HG02938 (cell line): ENCODE results near the gene CYP26B1.

Experiments
- ATAC-seq: cut with Tn5 transposase; IDR thresholded peaks from one replicate; pipeline ENCODE4 v1.9.1; 2021; ENCODE audit warnings: mild to moderate bottlenecking, moderate library complexity; ENCODE audit not compliant: unreplicated experiment

Gene CYP26B1

GRCh38 chr2:72155737-72156136 is 8.1 kb upstream of the CYP26B1 start:
- no peak for ATAC-seq

DNA sequence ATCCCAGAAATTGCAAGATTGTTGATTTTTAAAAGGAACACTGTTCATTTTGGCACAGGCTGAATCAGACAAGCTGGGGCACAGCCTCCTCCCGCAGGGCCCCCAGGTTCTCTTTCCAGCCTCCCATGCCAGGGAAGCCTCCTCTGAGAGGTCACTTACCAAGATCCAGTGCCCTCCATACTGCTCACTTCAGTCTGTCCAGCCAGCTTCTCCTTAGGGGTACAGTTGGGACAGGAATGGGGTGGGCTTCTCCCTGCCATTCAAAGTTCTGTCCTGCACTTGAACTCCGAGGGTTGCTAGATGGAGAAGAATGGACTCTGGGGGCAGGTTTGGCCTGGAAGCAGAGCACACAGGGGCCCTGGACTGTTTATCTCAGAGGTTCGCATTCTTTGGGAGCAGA is 7.5 kb upstream of the CYP26B1 start:
- no peak for ATAC-seq

- ATAC-seq: no peak
Measured at GRCh38 chr2:72154386-72154975, 6.8 kb upstream of the CYP26B1 start.

DNA sequence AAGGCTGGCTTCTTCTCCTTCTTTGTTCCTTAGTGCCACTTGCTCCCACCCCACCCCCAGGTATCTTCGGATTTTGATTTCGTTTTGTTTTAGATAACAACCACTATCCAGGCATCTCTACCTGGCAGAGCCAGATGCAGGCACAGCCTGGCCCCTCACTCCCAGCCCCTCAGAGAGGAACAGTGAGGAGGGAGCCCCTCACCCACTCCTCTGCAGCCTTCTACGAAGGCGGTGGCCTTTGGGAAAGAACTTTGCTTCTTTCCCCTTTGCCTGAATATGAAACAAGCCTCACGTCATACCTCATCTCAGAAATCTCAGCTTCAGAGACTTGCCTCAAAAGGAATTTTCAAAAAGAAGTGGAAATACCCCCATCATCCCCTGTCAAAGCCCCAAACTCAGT is 6.3 kb upstream of the CYP26B1 start:
- ATAC-seq: no peak

DNA sequence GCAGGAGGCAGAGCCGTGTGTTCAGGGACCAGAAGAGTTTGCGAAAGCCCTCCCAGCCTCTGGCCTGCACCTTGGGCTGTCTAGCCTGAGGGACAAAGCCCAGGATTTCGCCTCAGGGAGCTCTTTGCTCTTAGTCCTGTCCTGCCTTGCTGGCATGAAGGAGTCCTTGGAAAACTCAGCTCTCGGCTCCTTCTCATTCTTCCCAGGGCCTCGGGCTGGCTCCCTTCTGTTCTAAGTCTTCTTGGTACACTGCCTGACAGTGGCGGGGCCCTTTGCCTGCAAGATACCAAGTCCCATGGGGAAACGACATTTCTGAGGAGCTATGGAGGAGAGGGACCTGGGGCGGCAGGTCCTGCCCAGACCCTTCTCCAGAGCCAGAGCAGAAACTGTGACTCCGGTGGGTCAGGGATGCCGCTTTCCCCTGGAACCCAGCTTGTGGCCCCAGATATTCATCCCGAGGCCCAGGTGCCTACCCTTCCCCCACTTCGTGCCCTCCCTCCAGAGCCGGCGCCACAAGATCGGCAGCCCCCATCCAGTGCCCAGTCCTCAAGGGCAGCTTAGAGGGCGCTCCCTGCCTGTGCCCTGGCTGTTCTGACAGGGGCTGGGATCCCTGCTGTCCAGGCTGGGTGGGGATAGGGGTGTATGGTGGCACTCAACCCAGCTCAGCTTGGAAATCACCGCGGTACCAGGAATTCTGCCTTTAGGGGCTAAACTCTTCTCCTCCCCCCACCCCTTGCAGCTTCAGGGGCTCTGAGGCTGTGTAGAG is 5.5 kb upstream of the CYP26B1 start:
- ATAC-seq: no peak

DNA sequence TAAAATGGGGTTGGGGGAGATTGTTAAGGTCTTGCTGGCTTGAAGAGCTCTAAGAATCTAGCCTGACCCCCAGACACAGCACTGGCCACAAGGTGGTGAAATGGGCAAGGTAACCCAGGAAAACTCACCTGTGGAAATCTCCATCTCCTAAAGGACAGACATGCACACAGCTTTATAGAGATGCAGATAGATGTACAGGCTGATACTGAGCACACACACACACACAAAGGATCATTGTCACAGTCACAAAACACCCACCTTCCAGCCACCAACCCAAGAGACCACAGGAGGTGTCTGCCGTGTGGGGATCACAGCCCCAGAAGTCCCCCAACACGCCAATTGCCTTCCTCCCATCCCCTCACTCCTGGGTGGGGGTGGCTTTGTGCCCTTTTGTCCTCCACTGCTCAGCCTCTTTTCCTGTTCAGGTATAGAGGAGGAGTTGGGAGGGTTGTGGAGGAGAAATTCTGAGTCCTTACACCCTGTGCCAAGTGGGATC is 3.2 kb upstream of the CYP26B1 start:
- ATAC-seq: no peak

DNA sequence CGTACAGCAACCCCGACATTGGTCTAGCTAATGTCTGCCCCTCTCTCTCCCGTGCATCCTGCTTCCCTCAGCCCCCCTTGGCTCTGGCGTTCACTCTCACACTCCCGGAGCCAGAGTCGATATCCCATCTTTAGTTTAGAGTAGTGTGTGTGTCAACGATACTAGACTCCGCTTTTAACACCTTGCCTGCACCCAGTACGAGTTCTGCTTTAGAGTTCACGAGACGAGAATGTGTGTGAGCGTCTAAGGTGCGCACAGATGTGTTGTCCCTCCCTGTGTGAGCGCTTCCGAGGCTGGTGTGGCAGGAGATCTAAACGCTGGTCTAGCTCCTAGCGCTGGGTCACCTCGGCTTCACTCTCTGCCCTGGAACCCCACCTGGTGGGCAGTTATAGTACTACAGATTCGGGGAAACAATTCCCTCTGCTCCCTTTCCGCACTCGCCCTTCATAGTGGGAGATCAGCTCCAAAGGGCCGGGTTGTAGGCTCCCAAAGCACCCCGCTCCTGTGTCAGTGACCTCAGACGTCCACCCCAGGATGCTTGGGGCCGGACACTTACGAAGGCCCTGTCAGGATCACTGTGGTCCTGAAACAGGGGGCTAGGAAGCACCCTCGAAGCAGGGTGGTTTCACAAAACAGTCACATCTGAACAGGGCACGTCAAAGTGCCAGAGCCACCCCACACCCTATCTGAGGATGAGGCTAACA is 2.6 kb upstream of the CYP26B1 start:
- ATAC-seq: no peak

GRCh38 chr2:72149556-72150156 is 2.0 kb upstream of the CYP26B1 start:
- no peak for ATAC-seq

GRCh38 chr2:72148837-72149555 is 1.3 kb upstream of the CYP26B1 start:
- no peak for ATAC-seq

- ATAC-seq: no peak
Measured at GRCh38 chr2:72148003-72148836, 558 bp upstream of the CYP26B1 start.

DNA sequence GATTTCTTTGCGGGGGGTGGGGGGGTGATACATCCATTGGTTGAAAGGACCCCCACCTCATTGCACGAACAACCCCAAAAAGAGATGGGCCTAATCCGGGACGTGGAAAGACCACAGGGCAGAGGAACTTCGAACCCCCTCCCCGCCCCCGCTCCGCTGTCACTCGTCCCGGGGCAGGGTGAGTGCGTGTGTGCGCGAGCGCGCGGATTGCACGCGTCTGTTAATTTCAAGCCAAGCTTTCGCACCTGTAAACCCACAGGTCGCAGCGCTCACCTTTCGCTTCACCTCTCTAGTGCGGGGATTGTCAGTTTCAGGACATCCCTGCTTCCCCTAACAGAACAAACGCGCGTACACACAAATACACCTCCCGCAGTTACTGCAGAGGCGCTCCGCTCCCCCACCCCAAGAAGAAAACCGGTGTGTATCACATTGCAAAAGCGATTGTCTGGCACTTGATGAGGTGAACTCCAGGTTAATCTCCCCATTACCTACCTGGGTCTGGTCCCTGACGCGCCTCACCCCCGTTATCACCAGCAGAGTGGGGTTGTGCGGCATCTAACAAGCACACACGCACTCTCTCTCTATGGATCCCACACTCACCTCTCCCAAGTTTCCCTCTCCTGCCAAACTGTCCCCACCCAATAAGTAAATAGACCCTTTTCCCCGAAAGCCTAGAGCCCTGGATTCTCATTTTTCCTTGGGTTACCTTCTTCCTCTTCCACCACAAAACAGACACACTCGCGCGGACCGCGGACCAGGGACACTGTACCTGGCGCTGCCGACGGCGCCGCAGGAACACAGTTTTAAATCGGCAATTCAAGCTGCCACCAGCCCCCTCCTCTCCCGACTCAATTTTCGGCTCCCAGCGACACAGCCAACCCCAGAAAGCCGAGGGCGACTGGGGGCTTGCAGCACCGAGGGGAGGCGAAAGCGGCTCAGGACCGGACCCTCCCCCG is 1.0 kb downstream of the CYP26B1 start:
- no peak for ATAC-seq

DNA sequence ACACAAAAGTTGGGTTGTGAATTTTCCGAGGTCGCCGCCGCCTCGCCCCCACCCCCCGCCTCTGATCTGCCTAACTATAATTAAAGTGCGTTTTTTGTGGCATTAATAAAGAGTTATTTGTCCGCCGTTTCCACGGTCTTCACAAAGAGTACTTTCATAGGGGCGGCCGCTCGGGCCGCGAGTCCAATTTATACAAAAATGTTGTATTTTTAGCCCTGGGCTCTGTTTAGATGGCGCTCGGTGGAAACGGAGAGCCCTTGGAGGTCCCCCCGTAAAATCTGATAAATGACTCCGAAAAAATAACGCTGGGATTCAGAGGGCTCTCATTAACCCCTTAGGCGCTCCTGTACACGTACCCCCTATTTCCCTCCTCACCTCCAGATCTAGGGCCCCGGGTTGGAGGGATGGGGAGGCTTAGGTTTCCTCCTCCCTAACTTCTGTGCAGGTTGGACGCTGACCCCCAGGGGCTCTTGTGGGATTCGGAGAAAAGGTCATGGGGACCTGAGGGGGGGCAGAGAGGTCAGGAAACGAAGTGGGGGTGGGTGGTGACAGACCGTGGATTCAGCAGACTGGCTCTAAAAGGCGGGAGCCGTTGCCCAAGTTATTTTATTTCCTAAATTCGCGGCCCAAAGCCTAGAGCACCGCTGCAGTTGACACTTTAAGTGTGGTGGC is 1.9 kb downstream of the CYP26B1 start:
- no peak for ATAC-seq

GRCh38 chr2:72145289-72145657 is 2.4 kb downstream of the CYP26B1 start:
- no peak for ATAC-seq

DNA sequence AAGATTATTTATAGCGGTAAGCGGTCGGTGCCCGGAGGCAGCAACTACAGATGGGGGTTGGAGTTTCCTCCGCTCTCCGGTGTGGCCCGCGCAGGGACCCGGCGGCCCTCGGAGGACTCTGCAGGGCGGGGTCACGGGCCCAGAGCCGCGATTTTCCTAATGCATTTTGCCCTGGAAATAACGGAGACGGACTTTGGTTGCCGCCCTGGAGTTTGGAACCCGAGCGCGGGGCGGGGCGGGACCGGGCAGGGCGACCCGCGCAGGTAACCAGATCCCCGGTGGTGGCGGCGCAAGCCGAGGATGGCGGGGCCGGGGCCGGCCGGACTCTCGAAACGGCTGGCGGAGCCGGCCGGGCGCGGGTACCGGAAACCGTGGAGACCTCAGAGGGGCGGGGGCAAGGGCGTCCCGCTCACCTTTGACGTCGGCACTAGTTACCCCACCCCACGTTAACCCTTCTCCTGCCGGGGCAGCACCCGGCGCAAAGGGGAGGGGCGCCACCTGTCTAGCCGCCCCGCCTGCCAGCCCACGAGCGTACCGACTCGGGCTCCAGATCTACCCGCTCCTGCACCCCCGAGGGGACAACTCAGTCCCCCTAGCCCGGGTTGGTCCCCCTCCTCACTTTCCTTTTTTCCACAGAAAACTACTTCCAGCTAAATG is 2.9 kb downstream of the CYP26B1 start:
- no peak for ATAC-seq

DNA sequence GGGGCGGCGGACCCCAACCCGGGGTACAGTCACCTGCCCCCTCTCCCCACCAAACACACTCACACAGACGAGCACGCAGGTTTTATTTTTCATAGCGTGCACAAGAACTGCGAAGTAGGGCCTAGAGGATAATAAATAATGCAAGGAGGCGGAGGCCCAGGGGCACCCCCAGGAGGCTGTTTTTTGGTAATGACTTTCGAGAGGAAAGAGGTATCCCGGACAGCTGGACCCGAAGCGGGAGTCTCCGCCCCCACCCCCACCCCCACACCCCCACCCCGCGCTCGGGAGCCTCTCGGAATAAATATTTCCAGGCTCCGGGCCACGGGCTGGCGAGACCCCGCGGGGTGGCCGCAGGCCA is 3.4 kb downstream of the CYP26B1 start:
- ATAC-seq: no peak

GRCh38 chr2:72143441-72144273 is 4.0 kb downstream of the CYP26B1 start:
- ATAC-seq: no peak
